Nephron (organoid): ENCODE results near the gene CNTNAP5.

Experiments
- H3K27ac Mint-ChIP-seq, 3 experiments: 2 replicates each; pipeline ENCODE4 v1.8.0; 2020; ENCODE audit warnings: mixed read lengths in 3 of 3, mild to moderate bottlenecking in 2 of 3, moderate library complexity in 1 of 3
- H3K27me3 Mint-ChIP-seq: 2 replicates; pipeline ENCODE4 v1.8.0; 2021; ENCODE audit warnings: low read depth, mild to moderate bottlenecking, moderate library complexity, mixed read lengths
- H3K36me3 Mint-ChIP-seq: 2 replicates; pipeline ENCODE4 v1.8.0; 2020; ENCODE audit warnings: low read depth, mixed read lengths
- H3K4me1 Mint-ChIP-seq: 2 replicates; pipeline ENCODE4 v1.8.0; 2020; ENCODE audit warnings: mixed read lengths
- H3K4me3 Mint-ChIP-seq, 3 experiments: 2 replicates each; pipeline ENCODE4 v1.8.0; 2020; ENCODE audit warnings: mild to moderate bottlenecking in 3 of 3, mixed read lengths in 3 of 3, moderate library complexity in 2 of 3
- H3K9me3 Mint-ChIP-seq: 2 replicates; pipeline ENCODE4 v1.8.0; 2020; ENCODE audit warnings: mixed read lengths
- CTCF ChIP-seq, 3 experiments: fragments of 200-600 bp; sonication (generic); IDR thresholded peaks; one replicate each; pipeline ENCODE4 v1.5.0; 2021; ENCODE audit warnings: antibody characterized with exemption in 3 of 3; ENCODE audit not compliant: unreplicated experiment in 3 of 3

The CNTNAP5 gene

GRCh38 chr2:124693156-124693555 lies 668.1 kb downstream of the CNTNAP5 start:
- no peak overlapping the region for H3K4me3 Mint-ChIP-seq
- no peaks in the 10 kb centered on the region for H3K4me1 Mint-ChIP-seq
- no peaks in the 10 kb centered on the region for H3K27me3 Mint-ChIP-seq
- peaks cover 8% of the 10 kb centered on the region for H3K9me3 Mint-ChIP-seq
- TF ChIP-seq CTCF (IDR thresholded peaks at IDR 0.05; ENCODE audit: unreplicated experiment in 3 of 3): no peak
- H3K27ac Mint-ChIP-seq: no peak overlapping the region
- H3K36me3 Mint-ChIP-seq: no peaks in the 10 kb centered on the region

GRCh38 chr2:124698979-124699565 lies 674.0 kb downstream of the CNTNAP5 start:
- H3K36me3 Mint-ChIP-seq: no peaks in the 10 kb centered on the region
- H3K9me3 Mint-ChIP-seq: no peaks in the 10 kb centered on the region
- H3K4me1 Mint-ChIP-seq: peaks cover 5% of the 10 kb centered on the region
- no peak for TF ChIP-seq CTCF (IDR thresholded peaks at IDR 0.05; ENCODE audit: unreplicated experiment in 3 of 3)
- H3K27ac Mint-ChIP-seq: no peak overlapping the region
- H3K27me3 Mint-ChIP-seq: no peaks in the 10 kb centered on the region
- no peak overlapping the region for H3K4me3 Mint-ChIP-seq

- no peaks in the 10 kb centered on the region for H3K27me3 Mint-ChIP-seq
- peak overlapping the region in 1 of 3 experiments; percentile 30 for H3K27ac Mint-ChIP-seq
- no peaks in the 10 kb centered on the region for H3K9me3 Mint-ChIP-seq
- H3K4me3 Mint-ChIP-seq: no peak overlapping the region
- no peak for TF ChIP-seq CTCF (IDR thresholded peaks at IDR 0.05; ENCODE audit: unreplicated experiment in 3 of 3)
- no peaks in the 10 kb centered on the region for H3K36me3 Mint-ChIP-seq
- peaks cover 5% of the 10 kb centered on the region for H3K4me1 Mint-ChIP-seq
Observed at GRCh38 chr2:124702777-124703176, 677.7 kb downstream of the CNTNAP5 start.

GRCh38 chr2:124704071-124704925 lies 679.2 kb downstream of the CNTNAP5 start:
- TF ChIP-seq CTCF (IDR thresholded peaks at IDR 0.05; ENCODE audit: unreplicated experiment in 3 of 3): no peak
- H3K27ac Mint-ChIP-seq: no peak overlapping the region
- no peaks in the 10 kb centered on the region for H3K9me3 Mint-ChIP-seq
- no peaks in the 10 kb centered on the region for H3K27me3 Mint-ChIP-seq
- H3K4me1 Mint-ChIP-seq: peaks cover 5% of the 10 kb centered on the region
- H3K4me3 Mint-ChIP-seq: no peak overlapping the region
- H3K36me3 Mint-ChIP-seq: no peaks in the 10 kb centered on the region

GRCh38 chr2:124708661-124709060 lies 683.6 kb downstream of the CNTNAP5 start:
- H3K27me3 Mint-ChIP-seq: no peaks in the 10 kb centered on the region
- no peak overlapping the region for H3K27ac Mint-ChIP-seq
- no peaks in the 10 kb centered on the region for H3K36me3 Mint-ChIP-seq
- no peak overlapping the region for H3K4me3 Mint-ChIP-seq
- no peak for TF ChIP-seq CTCF (IDR thresholded peaks at IDR 0.05; ENCODE audit: unreplicated experiment in 3 of 3)
- no peaks in the 10 kb centered on the region for H3K4me1 Mint-ChIP-seq
- H3K9me3 Mint-ChIP-seq: peaks cover 2% of the 10 kb centered on the region
